Spinal cord (tissue), 10 donors: ENCODE measurements around the gene ADGRA3. TPM values are rescaled to one million over a fixed set of nuclear protein-coding genes. Genes with fewer than 3 reads are reported as not detected.

Experiments
- DNase-seq, 6 donors: peaks; one replicate each; pipeline versions ENCODE4 v3.0.0 to v3.0.0-alpha.2; 2013 to 2015; ENCODE audit warnings: low spot score in 6 of 6, low read depth in 4 of 6
- H3K27ac ChIP-seq: one replicate; pipeline ENCODE4 v1.5.1; 2013; ENCODE audit warnings: low read depth, low read length, control low read depth
- H3K27me3 ChIP-seq: one replicate; pipeline ENCODE4 v1.6.1; 2013; ENCODE audit warnings: low read length; ENCODE audit not compliant: control insufficient read depth, insufficient read depth
- H3K36me3 ChIP-seq: one replicate; pipeline ENCODE4 v1.6.1; 2013; ENCODE audit warnings: low read length; ENCODE audit not compliant: control insufficient read depth, insufficient read depth
- H3K4me1 ChIP-seq: one replicate; pipeline ENCODE4 v1.6.1; 2013; ENCODE audit warnings: low read length; ENCODE audit not compliant: control insufficient read depth, insufficient read depth
- H3K4me3 ChIP-seq: one replicate; pipeline ENCODE4 v1.5.1; 2013; ENCODE audit warnings: low read depth, low read length, control low read depth
- H3K9me3 ChIP-seq: one replicate; pipeline ENCODE4 v1.6.1; 2013; ENCODE audit warnings: low read length; ENCODE audit not compliant: control insufficient read depth, insufficient read depth
- WGBS: methylation state at CpG from one replicate; pipeline ENCODE4 v1.1.5; 2013; ENCODE audit warnings: missing lambda C conversion rate; ENCODE audit not compliant: insufficient coverage; 5-methylcytosine and 5-hydroxymethylcytosine counted together
- polyA plus RNA-seq, 2 donors: library from polyadenylated mRNA; unstranded; fragments of 120-200 nt; gene quantifications; one replicate each; pipeline ENCODE4 v1.2.1, GENCODE V29; 2013; ENCODE audit not compliant: insufficient read length in 2 of 2
- total RNA-seq, 2 donors: library from RNA; depleted of rRNA in 1 of 2; stranded (reverse); fragments of 120-200 nt in 1 of 2; fragments of >200 nt in 1 of 2; gene quantifications; one replicate each; pipeline versions ENCODE4 v1.2.3 to v1.2.4, GENCODE V29; 2013 to 2014
- donor health status: healthy.

Gene ADGRA3
- total and polyA plus RNA-seq, 4 donors: 33.9 to 57.4 (median 40.8) TPM

- Histone ChIP-seq H3K9me3 (no peaks in the 10 kb centered on the region), H3K4me3 (no peak overlapping the region), H3K36me3 (no peaks in the 10 kb centered on the region), H3K27me3 (no peaks in the 10 kb centered on the region), H3K4me1 (peaks cover 7% of the 10 kb centered on the region), H3K27ac (no peak overlapping the region)
- WGBS: no CpG with 5 or more reads among the region's 1 CpG
- no peak for DNase-seq
These were observed 27.8 kb downstream of the ADGRA3 start for GRCh38 chr4:22488106-22488505.

GRCh38 chr4:22487328-22487727, 28.5 kb downstream of the ADGRA3 start:
- no peak overlapping the region for H3K27ac ChIP-seq
- H3K9me3 ChIP-seq: no peaks in the 10 kb centered on the region
- no peak for DNase-seq
- H3K36me3 ChIP-seq: no peaks in the 10 kb centered on the region
- no peaks in the 10 kb centered on the region for H3K27me3 ChIP-seq
- H3K4me1 ChIP-seq: peaks cover 7% of the 10 kb centered on the region
- whole genome bisulfite sequencing: 63% methylated on average over 2 of the region's 5 CpGs
- H3K4me3 ChIP-seq: no peak overlapping the region

DNA sequence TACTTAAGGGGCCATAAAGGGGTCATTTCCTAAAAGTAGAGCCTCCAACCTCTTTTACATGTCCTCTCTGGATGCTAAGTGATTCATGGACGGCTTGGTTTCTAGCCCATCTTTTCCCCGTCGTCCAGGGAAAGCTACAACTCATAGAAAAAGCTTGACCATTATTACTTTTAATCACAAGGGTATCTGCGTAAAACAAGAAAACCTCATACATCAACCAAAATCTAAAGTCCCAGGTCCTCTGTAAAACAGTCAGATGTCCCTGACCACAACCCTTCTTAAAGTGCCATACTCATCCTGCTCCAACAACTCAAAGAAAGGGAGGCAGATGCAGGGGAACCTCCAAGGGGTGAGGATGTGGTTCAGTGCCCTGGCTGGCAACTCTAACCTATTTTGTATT, 29.6 kb downstream of the ADGRA3 start:
- WGBS: 88% methylated on average over 1 of the region's 4 CpGs
- no peak for DNase-seq
- H3K4me1 ChIP-seq: peaks cover 7% of the 10 kb centered on the region
- H3K4me3 ChIP-seq: no peak overlapping the region
- H3K9me3 ChIP-seq: no peaks in the 10 kb centered on the region
- no peaks in the 10 kb centered on the region for H3K27me3 ChIP-seq
- H3K36me3 ChIP-seq: no peaks in the 10 kb centered on the region
- no peak overlapping the region for H3K27ac ChIP-seq

GRCh38 chr4:22485737-22486136, 30.1 kb downstream of the ADGRA3 start:
- Histone ChIP-seq H3K4me1 (peaks cover 7% of the 10 kb centered on the region), H3K9me3 (no peaks in the 10 kb centered on the region), H3K27ac (no peak overlapping the region), H3K27me3 (no peaks in the 10 kb centered on the region), H3K36me3 (no peaks in the 10 kb centered on the region), H3K4me3 (no peak overlapping the region)
- DNase-seq: peak in 4 of 6 donors; percentile 6 to 80 (median 34)
- WGBS: 20% methylated on average over 2 of the region's 4 CpGs

GRCh38 chr4:22483551-22483981, 32.3 kb downstream of the ADGRA3 start:
- H3K9me3 ChIP-seq: no peaks in the 10 kb centered on the region
- DNase-seq: no peak
- peaks cover 7% of the 10 kb centered on the region for H3K4me1 ChIP-seq
- no peak overlapping the region for H3K27ac ChIP-seq
- H3K4me3 ChIP-seq: no peak overlapping the region
- H3K36me3 ChIP-seq: no peaks in the 10 kb centered on the region
- H3K27me3 ChIP-seq: no peaks in the 10 kb centered on the region
- no CpG with 5 or more reads among the region's 1 CpG for WGBS

- no peak overlapping the region for H3K27ac ChIP-seq
- peaks cover 4% of the 10 kb centered on the region for H3K4me1 ChIP-seq
- no peaks in the 10 kb centered on the region for H3K27me3 ChIP-seq
- DNase-seq: no peak
- H3K36me3 ChIP-seq: no peaks in the 10 kb centered on the region
- no peaks in the 10 kb centered on the region for H3K9me3 ChIP-seq
- 69% methylated on average over 3 of the region's 3 CpGs for WGBS
- H3K4me3 ChIP-seq: no peak overlapping the region
These were observed 33.4 kb downstream of the ADGRA3 start for GRCh38 chr4:22482250-22483127.

GRCh38 chr4:22480675-22481327, 35.1 kb downstream of the ADGRA3 start:
- H3K27me3 ChIP-seq: no peaks in the 10 kb centered on the region
- no CpG with 5 or more reads among the region's 2 CpGs for WGBS

GRCh38 chr4:22478426-22478825, 37.4 kb downstream of the ADGRA3 start:
- H3K4me3 ChIP-seq: no peak overlapping the region
- H3K36me3 ChIP-seq: no peaks in the 10 kb centered on the region
- no peak overlapping the region for H3K27ac ChIP-seq
- no peaks in the 10 kb centered on the region for H3K4me1 ChIP-seq
- no peaks in the 10 kb centered on the region for H3K27me3 ChIP-seq
- no peaks in the 10 kb centered on the region for H3K9me3 ChIP-seq
- WGBS: 43% methylated on average over 2 of the region's 2 CpGs
- DNase-seq: no peak

More at GRCh38 chr4:22480675-22481327, 35.1 kb downstream of the ADGRA3 start:
- no peak for DNase-seq
- Histone ChIP-seq H3K27ac (no peak overlapping the region), H3K36me3 (no peaks in the 10 kb centered on the region), H3K4me1 (peaks cover 4% of the 10 kb centered on the region), H3K4me3 (no peak overlapping the region), H3K9me3 (no peaks in the 10 kb centered on the region)

DNA sequence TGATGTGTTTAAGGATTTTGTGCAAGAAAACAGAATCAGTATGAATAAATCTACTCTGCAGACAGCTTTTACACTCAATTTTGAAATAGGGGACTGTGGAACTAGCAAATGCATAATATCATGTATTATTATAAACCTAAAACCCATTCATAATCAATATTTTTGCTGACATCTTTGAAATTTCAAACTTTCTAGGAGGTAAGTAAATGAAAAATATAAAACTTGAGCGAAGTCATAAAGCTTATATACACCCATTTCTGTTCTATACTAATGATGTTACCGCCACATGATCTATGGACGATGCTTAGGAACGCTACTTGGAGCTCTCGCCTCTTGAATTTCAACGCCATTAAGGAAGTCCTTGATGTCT, 38.1 kb downstream of the ADGRA3 start:
- Histone ChIP-seq H3K27me3 (no peaks in the 10 kb centered on the region), H3K36me3 (no peaks in the 10 kb centered on the region), H3K4me1 (no peaks in the 10 kb centered on the region), H3K9me3 (no peaks in the 10 kb centered on the region), H3K27ac (no peak overlapping the region), H3K4me3 (no peak overlapping the region)
- no CpG with 5 or more reads among the region's 6 CpGs for WGBS
- DNase-seq: peak in 1 of 6 donors; percentile 30
